HG03575 (cell line): ENCODE data around the gene TCERG1.
"Not testable (repeated sequence)": the region's sequence is repeated elsewhere in the genome, so short reads cannot be mapped to it uniquely, and the experiment has no call there.

ENCODE experiments used
- ATAC-seq: cut with Tn5 transposase; IDR thresholded peaks from one replicate; pipeline ENCODE4 v1.9.1; 2021; ENCODE audit not compliant: unreplicated experiment, insufficient number of reproducible peaks, low FRiP score; ENCODE audit errors: extremely low read depth

Gene TCERG1

DNA sequence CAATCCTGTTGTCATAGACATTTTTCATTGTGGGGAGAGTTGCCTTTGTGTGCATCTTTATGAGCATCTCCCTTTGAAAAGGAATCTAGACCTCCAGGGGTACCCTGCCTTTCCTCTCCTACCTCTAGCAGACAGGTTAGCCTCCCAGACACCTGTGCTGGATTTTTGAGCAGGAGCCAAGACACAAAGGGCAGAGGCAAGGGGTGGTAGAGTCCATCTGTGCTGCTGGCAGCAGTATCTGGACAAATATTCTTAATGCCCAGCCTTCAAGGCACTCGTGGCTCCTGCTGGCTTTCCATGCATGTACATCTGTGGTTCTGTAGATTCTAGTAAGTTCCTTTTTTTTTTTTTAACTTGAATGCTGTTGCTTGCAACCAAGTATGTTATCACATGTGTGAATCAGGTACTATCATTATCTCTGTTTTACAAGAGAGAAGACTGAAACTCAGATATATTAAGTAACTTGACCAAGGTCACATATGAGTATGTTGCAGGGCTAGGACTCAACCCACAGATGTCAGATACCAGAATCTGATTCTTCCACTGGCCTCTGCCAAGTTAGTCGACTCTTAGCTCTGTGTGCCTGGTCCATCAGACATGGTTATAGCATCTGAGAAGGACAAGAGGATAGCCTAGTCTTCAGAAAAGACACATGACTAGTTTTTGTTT, 101.8 kb downstream of the TCERG1 start:
- ATAC-seq, result no peak

DNA sequence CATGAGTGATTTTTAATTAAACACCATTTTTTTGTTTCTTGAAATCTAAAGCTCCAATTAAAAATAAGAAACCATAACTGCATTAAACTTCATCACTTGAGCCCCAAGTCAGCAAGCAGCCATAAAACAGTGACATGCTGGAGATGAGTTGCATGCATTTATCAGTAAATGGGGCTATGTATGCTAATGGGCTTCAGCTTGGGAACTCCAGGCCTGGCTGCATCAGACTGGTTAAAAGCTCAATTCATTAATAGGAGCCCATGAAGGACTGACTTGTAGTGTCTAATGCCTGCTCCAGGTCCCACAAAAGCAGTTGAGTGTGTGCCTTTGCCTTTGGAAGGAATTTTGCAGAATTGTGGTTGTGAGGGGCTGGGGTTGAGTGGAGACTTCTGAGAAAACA, 102.5 kb downstream of the TCERG1 start:
- ATAC-seq, result no peak

GRCh38 chr5:146553446-146553845, 106.3 kb downstream of the TCERG1 start:
- ATAC-seq, result no peak

- not testable (repeated sequence) for ATAC-seq
Observed at GRCh38 chr5:146556884-146557283, 109.8 kb downstream of the TCERG1 start.

GRCh38 chr5:146560205-146560812, 113.2 kb downstream of the TCERG1 start:
- ATAC-seq, result no peak
